Measurements from ENCODE around the gene NIPSNAP2.
"Not testable (repeated sequence)": the region's sequence is repeated elsewhere in the genome, so short reads cannot be mapped to it uniquely, and the experiment has no call there.

NIPSNAP2 gene

DNA sequence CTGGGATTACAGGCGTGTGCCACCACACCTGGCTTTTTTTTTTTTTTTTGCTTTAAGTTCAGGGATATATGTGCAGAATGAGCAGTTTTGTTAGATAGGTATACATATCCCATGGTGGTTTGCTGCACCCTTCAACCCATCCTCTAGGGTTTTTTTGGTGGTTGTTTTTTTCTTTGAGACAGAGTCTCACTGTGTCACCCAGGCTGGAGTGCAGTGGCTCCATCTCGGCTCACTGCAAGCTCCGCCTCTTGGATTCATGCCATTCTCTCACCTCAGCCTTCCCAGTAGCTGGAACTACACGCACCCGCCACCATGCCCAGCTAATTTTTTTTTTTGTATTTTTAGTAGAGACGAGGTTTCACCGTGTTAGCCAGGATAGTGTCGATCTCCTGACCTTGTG lies 84.4 kb downstream of the NIPSNAP2 start:
- not testable (repeated sequence) for H3K9me3 Mint-ChIP-seq (ENCODE audit: low read depth); H3K27me3 Mint-ChIP-seq; H3K4me3 Mint-ChIP-seq; H3K27ac Mint-ChIP-seq; H3K36me3 Mint-ChIP-seq
- H3K4me1 Mint-ChIP-seq (ENCODE audit: low read depth): peaks cover 24% of the 10 kb centered on the region

All from activated naive CD8-positive, alpha-beta T cell (primary cell).